HL-60 (cell line): ENCODE measurements around the gene KEL.

Source experiments
- DNase-seq, 2 experiments: peaks; one replicate each; pipeline ENCODE4 v3.0.0-alpha.2; 2010 to 2020; ENCODE audit warnings: low read depth in 1 of 2, low spot score in 1 of 2
- H3K27ac ChIP-seq: fragments of 250-450 bp; sonication (Bioruptor Pico); replicated peaks from 2 replicates; pipeline ENCODE4 v1.5.1; 2020; ENCODE audit warnings: mild to moderate bottlenecking, moderate library complexity
- H3K27me3 ChIP-seq: fragments of 250-450 bp; sonication (Bioruptor Pico); 2 replicates; pipeline ENCODE4 v1.5.1; 2021; ENCODE audit warnings: mild to moderate bottlenecking, moderate library complexity; ENCODE audit not compliant: insufficient read depth, poor library complexity, severe bottlenecking
- H3K4me3 ChIP-seq: replicated peaks from 2 replicates; pipeline ENCODE4 v1.5.1; 2011; ENCODE audit warnings: mild to moderate bottlenecking, control low read depth, low read length; ENCODE audit not compliant: insufficient read depth
- GABPA ChIP-seq: IDR thresholded peaks from 2 replicates; pipeline ENCODE4 v1.6.1; 2012; ENCODE audit warnings: low read depth
- POLR2AphosphoS5 ChIP-seq: IDR thresholded peaks from 2 replicates; pipeline ENCODE4 v1.6.1; 2012; ENCODE audit warnings: low read depth
- SPI1 ChIP-seq: IDR thresholded peaks from 2 replicates; pipeline ENCODE4 v1.6.1; 2012; ENCODE audit warnings: low read depth, mild to moderate bottlenecking, borderline replicate concordance
- TF ChIP-seq, protein P1 (sequence below): IDR thresholded peaks from one replicate; pipeline ENCODE4 v1.5.1; 2011; ENCODE audit warnings: low read length, control low read depth, inconsistent platforms; ENCODE audit not compliant: insufficient read depth
- TF ChIP-seq, protein P2 (sequence below): IDR thresholded peaks from 2 replicates; pipeline ENCODE4 v1.6.1; 2012; ENCODE audit warnings: low read depth; ENCODE audit not compliant: insufficient replicate concordance

KEL gene

DNA sequence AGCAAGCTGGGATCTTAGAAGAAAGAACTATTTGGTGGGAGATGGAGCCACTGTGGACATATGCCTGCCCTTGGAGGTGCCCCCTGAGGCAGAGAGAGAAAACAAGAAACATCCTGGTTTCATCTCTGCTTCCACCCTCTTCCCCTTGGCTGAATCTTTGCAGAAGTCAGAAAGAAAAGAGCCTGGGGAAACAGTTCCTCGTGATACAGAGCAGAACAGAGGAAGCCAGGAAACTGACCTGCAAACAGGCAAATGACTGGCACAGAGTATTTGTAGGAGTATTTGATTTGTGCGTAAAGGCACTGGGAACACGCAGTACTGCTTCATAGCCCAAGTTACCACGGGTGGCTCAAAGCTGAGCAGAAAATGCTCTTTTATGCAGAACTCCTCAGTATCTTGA, 7.0 kb upstream of the KEL start:
- TF ChIP-seq, protein P1, sequence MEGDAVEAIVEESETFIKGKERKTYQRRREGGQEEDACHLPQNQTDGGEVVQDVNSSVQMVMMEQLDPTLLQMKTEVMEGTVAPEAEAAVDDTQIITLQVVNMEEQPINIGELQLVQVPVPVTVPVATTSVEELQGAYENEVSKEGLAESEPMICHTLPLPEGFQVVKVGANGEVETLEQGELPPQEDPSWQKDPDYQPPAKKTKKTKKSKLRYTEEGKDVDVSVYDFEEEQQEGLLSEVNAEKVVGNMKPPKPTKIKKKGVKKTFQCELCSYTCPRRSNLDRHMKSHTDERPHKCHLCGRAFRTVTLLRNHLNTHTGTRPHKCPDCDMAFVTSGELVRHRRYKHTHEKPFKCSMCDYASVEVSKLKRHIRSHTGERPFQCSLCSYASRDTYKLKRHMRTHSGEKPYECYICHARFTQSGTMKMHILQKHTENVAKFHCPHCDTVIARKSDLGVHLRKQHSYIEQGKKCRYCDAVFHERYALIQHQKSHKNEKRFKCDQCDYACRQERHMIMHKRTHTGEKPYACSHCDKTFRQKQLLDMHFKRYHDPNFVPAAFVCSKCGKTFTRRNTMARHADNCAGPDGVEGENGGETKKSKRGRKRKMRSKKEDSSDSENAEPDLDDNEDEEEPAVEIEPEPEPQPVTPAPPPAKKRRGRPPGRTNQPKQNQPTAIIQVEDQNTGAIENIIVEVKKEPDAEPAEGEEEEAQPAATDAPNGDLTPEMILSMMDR = no peak
- no peak for TF ChIP-seq POLR2AphosphoS5
- TF ChIP-seq SPI1 = no peak
- TF ChIP-seq GABPA = no peak
- TF ChIP-seq, protein P2, sequence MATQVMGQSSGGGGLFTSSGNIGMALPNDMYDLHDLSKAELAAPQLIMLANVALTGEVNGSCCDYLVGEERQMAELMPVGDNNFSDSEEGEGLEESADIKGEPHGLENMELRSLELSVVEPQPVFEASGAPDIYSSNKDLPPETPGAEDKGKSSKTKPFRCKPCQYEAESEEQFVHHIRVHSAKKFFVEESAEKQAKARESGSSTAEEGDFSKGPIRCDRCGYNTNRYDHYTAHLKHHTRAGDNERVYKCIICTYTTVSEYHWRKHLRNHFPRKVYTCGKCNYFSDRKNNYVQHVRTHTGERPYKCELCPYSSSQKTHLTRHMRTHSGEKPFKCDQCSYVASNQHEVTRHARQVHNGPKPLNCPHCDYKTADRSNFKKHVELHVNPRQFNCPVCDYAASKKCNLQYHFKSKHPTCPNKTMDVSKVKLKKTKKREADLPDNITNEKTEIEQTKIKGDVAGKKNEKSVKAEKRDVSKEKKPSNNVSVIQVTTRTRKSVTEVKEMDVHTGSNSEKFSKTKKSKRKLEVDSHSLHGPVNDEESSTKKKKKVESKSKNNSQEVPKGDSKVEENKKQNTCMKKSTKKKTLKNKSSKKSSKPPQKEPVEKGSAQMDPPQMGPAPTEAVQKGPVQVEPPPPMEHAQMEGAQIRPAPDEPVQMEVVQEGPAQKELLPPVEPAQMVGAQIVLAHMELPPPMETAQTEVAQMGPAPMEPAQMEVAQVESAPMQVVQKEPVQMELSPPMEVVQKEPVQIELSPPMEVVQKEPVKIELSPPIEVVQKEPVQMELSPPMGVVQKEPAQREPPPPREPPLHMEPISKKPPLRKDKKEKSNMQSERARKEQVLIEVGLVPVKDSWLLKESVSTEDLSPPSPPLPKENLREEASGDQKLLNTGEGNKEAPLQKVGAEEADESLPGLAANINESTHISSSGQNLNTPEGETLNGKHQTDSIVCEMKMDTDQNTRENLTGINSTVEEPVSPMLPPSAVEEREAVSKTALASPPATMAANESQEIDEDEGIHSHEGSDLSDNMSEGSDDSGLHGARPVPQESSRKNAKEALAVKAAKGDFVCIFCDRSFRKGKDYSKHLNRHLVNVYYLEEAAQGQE = no peak
- H3K27ac ChIP-seq = no peak overlapping the region

DNA sequence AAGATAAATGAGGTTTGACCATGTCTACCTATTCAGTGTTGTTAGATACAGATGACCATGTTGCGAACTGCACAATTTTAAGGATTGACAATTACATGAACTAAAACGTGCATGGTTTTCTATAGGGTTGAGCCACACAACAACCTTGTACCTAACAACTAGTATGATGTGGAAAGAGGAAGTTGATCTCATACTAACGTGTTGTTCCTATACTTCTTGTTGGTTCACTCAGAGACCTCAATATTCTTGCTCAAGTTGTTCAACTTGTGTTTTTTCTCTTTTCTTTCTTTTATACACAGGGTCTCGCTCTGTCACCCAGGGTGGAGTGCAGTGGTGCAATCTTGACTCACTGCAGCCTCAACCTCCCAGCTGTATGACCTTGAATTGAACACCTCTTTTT, 6.1 kb upstream of the KEL start:
- no peak overlapping the region for H3K27ac ChIP-seq
- H3K27me3 ChIP-seq = no peaks in the 10 kb centered on the region
- no peak; the same call in 1 of the 2 replicates for TF ChIP-seq SPI1
- TF ChIP-seq GABPA = no peak
- TF ChIP-seq, protein P2 = no peak
- TF ChIP-seq, protein P1 = no peak
- H3K4me3 ChIP-seq = no peak overlapping the region
- no peak for DNase-seq

More for the DNA sequence above, 7.0 kb upstream of the KEL start:
- DNase-seq = peak in 1 of 2 experiments; percentile 6
- no peak overlapping the region for H3K4me3 ChIP-seq
- no peaks in the 10 kb centered on the region for H3K27me3 ChIP-seq

DNA sequence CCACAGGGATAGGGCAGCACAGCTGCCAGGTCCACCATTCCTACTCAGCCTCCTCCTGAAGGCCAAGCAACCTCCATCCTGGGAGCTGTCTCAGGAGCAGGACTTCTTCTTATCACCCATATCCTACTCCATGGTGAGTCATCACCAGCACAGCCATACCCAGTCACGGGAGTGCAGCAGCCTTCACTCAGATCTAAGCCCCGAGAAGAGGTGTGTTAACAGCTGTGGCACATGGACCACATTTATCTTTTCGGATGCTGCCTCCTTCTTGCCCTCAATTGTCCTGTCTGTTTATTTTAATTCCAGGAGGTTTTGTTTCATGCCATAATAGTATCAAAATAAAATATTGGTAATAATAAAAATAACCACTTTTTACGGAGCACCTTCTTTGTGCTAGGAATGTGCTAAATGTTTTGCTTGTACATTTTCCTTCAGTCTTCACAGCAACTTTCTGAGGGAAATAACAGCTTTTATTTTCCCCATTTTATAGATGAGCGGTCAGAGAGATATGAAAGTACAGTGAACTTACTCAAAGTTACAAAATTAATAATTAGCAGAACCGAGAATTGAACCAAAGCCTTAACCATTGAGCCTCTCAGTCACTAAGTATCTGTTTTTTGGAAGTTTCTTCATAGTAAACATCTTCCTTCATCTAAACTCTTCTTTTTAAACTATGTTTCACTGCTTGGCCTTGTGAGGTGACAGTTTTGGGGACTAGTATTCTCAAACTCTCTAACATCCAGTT, 2.5 kb upstream of the KEL start:
- DNase-seq = no peak
- TF ChIP-seq SPI1 (no peak), GABPA (no peak), POLR2AphosphoS5 (no peak)
- TF ChIP-seq, protein P1 = no peak
- TF ChIP-seq, protein P2 = no peak
- H3K27me3 ChIP-seq = no peaks in the 10 kb centered on the region
- no peak overlapping the region for H3K27ac ChIP-seq
- H3K4me3 ChIP-seq = no peak overlapping the region
